Measurements from ENCODE around the gene HIBCH.

- TF ChIP-seq, protein P1, sequence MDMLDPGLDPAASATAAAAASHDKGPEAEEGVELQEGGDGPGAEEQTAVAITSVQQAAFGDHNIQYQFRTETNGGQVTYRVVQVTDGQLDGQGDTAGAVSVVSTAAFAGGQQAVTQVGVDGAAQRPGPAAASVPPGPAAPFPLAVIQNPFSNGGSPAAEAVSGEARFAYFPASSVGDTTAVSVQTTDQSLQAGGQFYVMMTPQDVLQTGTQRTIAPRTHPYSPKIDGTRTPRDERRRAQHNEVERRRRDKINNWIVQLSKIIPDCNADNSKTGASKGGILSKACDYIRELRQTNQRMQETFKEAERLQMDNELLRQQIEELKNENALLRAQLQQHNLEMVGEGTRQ (IDR thresholded peaks at IDR 0.05; ENCODE audit: low read depth, low read length) = no peak
- TF ChIP-seq POLR2A (IDR thresholded peaks at IDR 0.05; ENCODE audit: low read depth, low read length) (no peak), CTCF (conservative IDR thresholded peaks at IDR 0.05; ENCODE audit: low read depth, low read length) (no peak), RAD21 (IDR thresholded peaks at IDR 0.05; ENCODE audit: low read length) (no peak), MAFK (IDR thresholded peaks at IDR 0.05; ENCODE audit: low read depth, low read length) (no peak), NFE2L2 (IDR thresholded peaks at IDR 0.05; ENCODE audit: low read depth, low read length) (no peak), FOS (IDR thresholded peaks at IDR 0.05; ENCODE audit: low read depth, low read length) (no peak), BHLHE40 (IDR thresholded peaks at IDR 0.05; ENCODE audit: low read depth, low read length) (no peak), RCOR1 (IDR thresholded peaks at IDR 0.05; ENCODE audit: insufficient replicate concordance, low read length) (no peak), MXI1 (IDR thresholded peaks at IDR 0.05; ENCODE audit: borderline replicate concordance, low read depth, low read length) (no peak)
Observed at GRCh38 chr2:190185380-190185779, 134.2 kb downstream of the HIBCH start.
